HepG2 (cell line): ENCODE results near the gene MAP1LC3B. TPM values are rescaled to one million over a fixed set of nuclear protein-coding genes. Genes with fewer than 3 reads are reported as not detected.

Experiments
- HMGA1 ChIP-seq: sonication (generic); formaldehyde crosslinking; conservative IDR thresholded peaks from 2 replicates; pipeline ENCODE4 v1.4.0; 2020; ENCODE audit warnings: missing genetic modification reagents
- ISL2 ChIP-seq: sonication (generic); formaldehyde crosslinking; IDR thresholded peaks from 2 replicates; pipeline ENCODE4 v1.5.0; 2020; ENCODE audit warnings: missing genetic modification reagents
- JUND ChIP-seq: sonication (generic); formaldehyde crosslinking; IDR thresholded peaks from 2 replicates; pipeline ENCODE4 v1.8.0; 2022; ENCODE audit warnings: mild to moderate bottlenecking, missing genetic modification reagents
- RAD51 ChIP-seq: fragments of 450-650 bp; IDR thresholded peaks from 2 replicates; pipeline ENCODE4 v1.6.1; 2016; ENCODE audit warnings: borderline replicate concordance
- RORA ChIP-seq: sonication (generic); formaldehyde crosslinking; IDR thresholded peaks from 2 replicates; pipeline ENCODE4 v1.5.0; 2020; ENCODE audit warnings: mild to moderate bottlenecking, missing genetic modification reagents, moderate library complexity
- SIN3A ChIP-seq: IDR thresholded peaks from 2 replicates; pipeline ENCODE4 v1.6.1; 2011; ENCODE audit warnings: low read depth, mild to moderate bottlenecking, control low read depth, low read length, borderline replicate concordance
- TBX3 ChIP-seq: fragments of 450-650 bp; IDR thresholded peaks from 2 replicates; pipeline ENCODE4 v1.6.1; 2017; ENCODE audit warnings: antibody characterized with exemption, mild to moderate bottlenecking, inconsistent platforms, borderline replicate concordance
- ZBTB7A ChIP-seq: sonication (generic); formaldehyde crosslinking; IDR thresholded peaks from 2 replicates; pipeline ENCODE4 v1.8.0; 2022; ENCODE audit warnings: mild to moderate bottlenecking, missing genetic modification reagents
- ZNF607 ChIP-seq: sonication (generic); formaldehyde crosslinking; IDR thresholded peaks from 2 replicates; pipeline ENCODE4 v1.5.1; 2020; ENCODE audit warnings: missing genetic modification reagents, mild to moderate bottlenecking, borderline replicate concordance
- ZNF775 ChIP-seq: sonication (generic); formaldehyde crosslinking; IDR thresholded peaks from 2 replicates; pipeline ENCODE4 v1.4.0; 2020; ENCODE audit warnings: missing genetic modification reagents, mild to moderate bottlenecking, moderate library complexity, borderline replicate concordance
- polyA plus RNA-seq, 8 experiments: library from polyadenylated mRNA; depleted of rRNA in 3 of 8; stranded (reverse) in 7 of 8; unstranded in 1 of 8; fragments of >200 nt; fragmentation: Illumina TruSeq in 4 of 8; extraction: Trizol in 4 of 8; gene quantifications; 2 replicates each; pipeline versions ENCODE4 v1.2.1 to v1.2.3, GENCODE V29; 2011 to 2016; ENCODE audit warnings: low read depth in 4 of 8, missing spikeins in 1 of 8, mixed read lengths in 1 of 8; ENCODE audit not compliant: insufficient read depth in 1 of 8
- total RNA-seq, 5 experiments: library from RNA; depleted of rRNA; stranded (reverse); fragments of >200 nt; fragmentation: Illumina TruSeq; extraction: Trizol; gene quantifications; 2 replicates each; pipeline ENCODE4 v1.2.3, GENCODE V29; 2016; ENCODE audit warnings: low read depth in 1 of 5
- TF ChIP-seq, protein P1 (sequence below), 2 experiments: fragments of 450-650 bp in 1 of 2; sonication (generic) in 1 of 2; formaldehyde crosslinking in 1 of 2; IDR thresholded peaks; 2 replicates each; pipeline versions ENCODE4 v1.6.1 to v1.8.0; 2016 to 2022; ENCODE audit warnings: antibody characterized with exemption in 1 of 2, mild to moderate bottlenecking in 1 of 2, missing genetic modification reagents in 1 of 2
- TF ChIP-seq, protein P2 (sequence below): sonication (generic); formaldehyde crosslinking; IDR thresholded peaks from 2 replicates; pipeline ENCODE4 v1.5.0; 2020; ENCODE audit warnings: missing genetic modification reagents, mild to moderate bottlenecking, borderline replicate concordance
- TF ChIP-seq, protein P3 (sequence below): sonication (generic); formaldehyde crosslinking; conservative IDR thresholded peaks from 2 replicates; pipeline ENCODE4 v1.8.0; 2022; ENCODE audit warnings: low read depth, missing genetic modification reagents

MAP1LC3B gene
- total and polyA plus RNA-seq, 2 of the 13 experiments (the other 11 are each of a cell fraction or from before 2014, with no cell fraction given): 15.7 to 37.4 TPM

DNA sequence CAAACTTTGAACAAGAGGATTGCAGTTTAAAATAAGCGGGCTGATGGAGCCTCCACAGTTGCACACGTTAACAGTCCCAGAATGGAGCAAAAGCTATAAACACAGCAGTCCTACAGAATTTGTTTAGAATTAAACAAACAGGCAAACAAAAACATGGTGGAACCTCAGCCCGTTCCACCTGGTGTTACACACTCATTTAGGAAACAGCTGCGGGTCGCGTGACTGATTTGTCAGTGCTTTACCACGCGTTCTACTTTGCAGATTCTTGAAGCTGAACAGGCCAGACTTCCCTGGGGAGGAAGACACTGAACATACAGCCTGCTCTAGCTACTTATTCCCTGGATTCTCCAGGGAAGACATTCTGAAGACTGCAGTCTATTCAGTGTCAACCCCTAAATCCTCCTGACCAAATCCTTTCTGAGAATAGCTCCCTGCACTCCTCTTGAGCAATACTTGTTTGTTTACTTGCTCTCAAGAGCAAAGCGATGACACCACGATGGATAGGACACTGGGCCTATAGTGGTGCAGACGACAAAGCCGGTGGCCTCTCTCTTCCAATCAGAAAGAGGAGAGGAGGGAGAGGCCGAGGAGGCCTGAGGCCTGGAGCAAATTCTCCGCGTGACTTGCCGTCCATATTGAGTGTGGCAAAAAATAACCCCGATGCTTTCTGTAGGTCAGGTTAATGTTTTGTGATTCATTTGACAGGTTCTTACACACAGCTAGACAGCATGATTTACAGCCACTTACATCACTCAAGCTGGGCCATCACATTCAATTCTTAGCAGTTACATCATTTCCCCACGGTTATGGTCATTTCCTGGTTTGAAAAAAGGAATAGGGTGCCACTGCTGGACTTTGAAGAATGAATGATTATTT is 4.0 kb upstream of the MAP1LC3B start (continued):
- TF ChIP-seq, protein P1, sequence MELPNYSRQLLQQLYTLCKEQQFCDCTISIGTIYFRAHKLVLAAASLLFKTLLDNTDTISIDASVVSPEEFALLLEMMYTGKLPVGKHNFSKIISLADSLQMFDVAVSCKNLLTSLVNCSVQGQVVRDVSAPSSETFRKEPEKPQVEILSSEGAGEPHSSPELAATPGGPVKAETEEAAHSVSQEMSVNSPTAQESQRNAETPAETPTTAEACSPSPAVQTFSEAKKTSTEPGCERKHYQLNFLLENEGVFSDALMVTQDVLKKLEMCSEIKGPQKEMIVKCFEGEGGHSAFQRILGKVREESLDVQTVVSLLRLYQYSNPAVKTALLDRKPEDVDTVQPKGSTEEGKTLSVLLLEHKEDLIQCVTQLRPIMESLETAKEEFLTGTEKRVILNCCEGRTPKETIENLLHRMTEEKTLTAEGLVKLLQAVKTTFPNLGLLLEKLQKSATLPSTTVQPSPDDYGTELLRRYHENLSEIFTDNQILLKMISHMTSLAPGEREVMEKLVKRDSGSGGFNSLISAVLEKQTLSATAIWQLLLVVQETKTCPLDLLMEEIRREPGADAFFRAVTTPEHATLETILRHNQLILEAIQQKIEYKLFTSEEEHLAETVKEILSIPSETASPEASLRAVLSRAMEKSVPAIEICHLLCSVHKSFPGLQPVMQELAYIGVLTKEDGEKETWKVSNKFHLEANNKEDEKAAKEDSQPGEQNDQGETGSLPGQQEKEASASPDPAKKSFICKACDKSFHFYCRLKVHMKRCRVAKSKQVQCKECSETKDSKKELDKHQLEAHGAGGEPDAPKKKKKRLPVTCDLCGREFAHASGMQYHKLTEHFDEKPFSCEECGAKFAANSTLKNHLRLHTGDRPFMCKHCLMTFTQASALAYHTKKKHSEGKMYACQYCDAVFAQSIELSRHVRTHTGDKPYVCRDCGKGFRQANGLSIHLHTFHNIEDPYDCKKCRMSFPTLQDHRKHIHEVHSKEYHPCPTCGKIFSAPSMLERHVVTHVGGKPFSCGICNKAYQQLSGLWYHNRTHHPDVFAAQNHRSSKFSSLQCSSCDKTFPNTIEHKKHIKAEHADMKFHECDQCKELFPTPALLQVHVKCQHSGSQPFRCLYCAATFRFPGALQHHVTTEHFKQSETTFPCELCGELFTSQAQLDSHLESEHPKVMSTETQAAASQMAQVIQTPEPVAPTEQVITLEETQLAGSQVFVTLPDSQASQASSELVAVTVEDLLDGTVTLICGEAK (IDR thresholded peaks at IDR 0.05): no peak
- TF ChIP-seq, protein P1 (CRISPR knock-in tag; IDR thresholded peaks at IDR 0.05): peak; percentile 31; the same call in 1 of the 2 replicates
- TF ChIP-seq ZBTB7A (no peak), ZNF607 (CRISPR knock-in tag) (no peak; the same call in 1 of the 2 replicates), TBX3 (peak; percentile 34; the same call in 1 of the 2 replicates), HMGA1 (CRISPR knock-in tag) (no peak), ZNF775 (CRISPR knock-in tag) (no peak), RORA (no peak), ISL2 (peak; percentile 83; the same call in 1 of the 2 replicates), JUND (CRISPR knock-in tag) (0 out of 2 replicates have a peak, but pooled peaks have one; percentile 14), RAD51 (0 out of 2 replicates have a peak, but pooled peaks have one; percentile 65), SIN3A (peak; percentile 90; the same call in 1 of the 2 replicates)
- TF ChIP-seq, protein P2, sequence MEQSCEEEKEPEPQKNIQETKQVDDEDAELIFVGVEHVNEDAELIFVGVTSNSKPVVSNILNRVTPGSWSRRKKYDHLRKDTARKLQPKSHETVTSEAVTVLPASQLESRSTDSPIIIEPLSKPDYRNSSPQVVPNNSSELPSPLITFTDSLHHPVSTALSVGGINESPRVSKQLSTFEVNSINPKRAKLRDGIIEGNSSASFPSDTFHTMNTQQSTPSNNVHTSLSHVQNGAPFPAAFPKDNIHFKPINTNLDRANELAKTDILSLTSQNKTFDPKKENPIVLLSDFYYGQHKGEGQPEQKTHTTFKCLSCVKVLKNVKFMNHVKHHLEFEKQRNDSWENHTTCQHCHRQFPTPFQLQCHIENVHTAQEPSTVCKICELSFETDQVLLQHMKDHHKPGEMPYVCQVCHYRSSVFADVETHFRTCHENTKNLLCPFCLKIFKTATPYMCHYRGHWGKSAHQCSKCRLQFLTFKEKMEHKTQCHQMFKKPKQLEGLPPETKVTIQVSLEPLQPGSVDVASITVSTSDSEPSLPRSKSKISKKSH (CRISPR knock-in tag): no peak
- TF ChIP-seq, protein P3, sequence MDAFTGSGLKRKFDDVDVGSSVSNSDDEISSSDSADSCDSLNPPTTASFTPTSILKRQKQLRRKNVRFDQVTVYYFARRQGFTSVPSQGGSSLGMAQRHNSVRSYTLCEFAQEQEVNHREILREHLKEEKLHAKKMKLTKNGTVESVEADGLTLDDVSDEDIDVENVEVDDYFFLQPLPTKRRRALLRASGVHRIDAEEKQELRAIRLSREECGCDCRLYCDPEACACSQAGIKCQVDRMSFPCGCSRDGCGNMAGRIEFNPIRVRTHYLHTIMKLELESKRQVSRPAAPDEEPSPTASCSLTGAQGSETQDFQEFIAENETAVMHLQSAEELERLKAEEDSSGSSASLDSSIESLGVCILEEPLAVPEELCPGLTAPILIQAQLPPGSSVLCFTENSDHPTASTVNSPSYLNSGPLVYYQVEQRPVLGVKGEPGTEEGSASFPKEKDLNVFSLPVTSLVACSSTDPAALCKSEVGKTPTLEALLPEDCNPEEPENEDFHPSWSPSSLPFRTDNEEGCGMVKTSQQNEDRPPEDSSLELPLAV (CRISPR knock-in tag): no peak
